K562 (cell line): ENCODE measurements around the gene GLTP. TPM values are rescaled to one million over a fixed set of nuclear protein-coding genes. Genes with fewer than 3 reads are reported as not detected.
A peak's percentile ranks its signal among the peaks of the same experiment; 100 is the strongest.

Experiments
- BRD9 ChIP-seq: fragments of 450-650 bp; IDR thresholded peaks from 2 replicates; pipeline ENCODE4 v1.6.1; 2018; ENCODE audit warnings: low read depth; ENCODE audit not compliant: partially characterized antibody
- CXXC5 ChIP-seq: fragments of 250-450 bp; sonication (Bioruptor Pico); IDR thresholded peaks from 2 replicates; pipeline ENCODE4 v1.8.0; 2022; ENCODE audit warnings: inconsistent platforms, mild to moderate bottlenecking, moderate library complexity
- ETV6 ChIP-seq, 3 experiments: fragments of 150-350 bp in 1 of 3; sonication (generic) in 1 of 3; formaldehyde crosslinking in 1 of 3; IDR thresholded peaks; 2 replicates each; pipeline versions ENCODE4 v1.6.1 to v1.8.0; 2014 to 2022; ENCODE audit warnings: borderline replicate concordance in 2 of 3, low read depth in 2 of 3, antibody characterized with exemption in 1 of 3, low read length in 1 of 3, mild to moderate bottlenecking in 1 of 3, missing genetic modification reagents in 1 of 3
- FOS ChIP-seq: IDR thresholded peaks from 3 replicates; pipeline ENCODE4 v1.6.1; 2011; ENCODE audit not compliant: insufficient read length; ENCODE audit errors: extremely low read depth
- HCFC1 ChIP-seq: IDR thresholded peaks from 2 replicates; pipeline ENCODE4 v1.6.1; 2012; ENCODE audit warnings: low read depth, low read length, improper control_type of control experiment
- HDAC2 ChIP-seq: fragments of 450-650 bp; IDR thresholded peaks from 2 replicates; pipeline ENCODE4 v1.6.1; 2016; ENCODE audit warnings: mild to moderate bottlenecking
- KAT7 ChIP-seq: sonication (generic); formaldehyde crosslinking; IDR thresholded peaks from 2 replicates; pipeline ENCODE4 v1.8.0; 2022; ENCODE audit warnings: missing genetic modification reagents, mild to moderate bottlenecking, borderline replicate concordance
- MECOM ChIP-seq: fragments of 250-450 bp; sonication (Bioruptor Pico); IDR thresholded peaks from 2 replicates; pipeline ENCODE4 v1.8.0; 2022; ENCODE audit warnings: inconsistent platforms
- MLX ChIP-seq, 2 experiments: fragments of 450-650 bp in 1 of 2; sonication (generic) in 1 of 2; formaldehyde crosslinking; conservative IDR thresholded peaks; 2 replicates each; pipeline versions ENCODE4 v1.4.0 to v1.8.1; 2020 to 2022; ENCODE audit warnings: mild to moderate bottlenecking in 1 of 2, missing genetic modification reagents in 1 of 2
- NR2C2 ChIP-seq, 2 experiments: fragments of 200-800 bp in 1 of 2; sonication (Bioruptor generic) in 1 of 2; sonication (generic) in 1 of 2; formaldehyde crosslinking in 1 of 2; IDR thresholded peaks; 2 replicates each; pipeline versions ENCODE4 v1.6.1 to v1.8.0; 2016 to 2022; ENCODE audit warnings: mild to moderate bottlenecking in 1 of 2, missing compliant biosample characterization in 1 of 2, missing genetic modification characterization in 1 of 2, missing genetic modification reagents in 1 of 2
- POLR2A ChIP-seq: fragments of 450-650 bp; conservative IDR thresholded peaks from 2 replicates; pipeline ENCODE4 v1.6.1; 2016
- POU5F1 ChIP-seq: fragments of 150-350 bp; IDR thresholded peaks from 2 replicates; pipeline ENCODE4 v1.6.1; 2014; ENCODE audit warnings: borderline replicate concordance, low read length, low read depth, mild to moderate bottlenecking; ENCODE audit not compliant: partially characterized antibody
- PRMT5 ChIP-seq: sonication (generic); formaldehyde crosslinking; IDR thresholded peaks from 2 replicates; pipeline ENCODE4 v1.5.0; 2020; ENCODE audit warnings: missing genetic modification reagents
- RNF2 ChIP-seq: sonication (generic); IDR thresholded peaks from 2 replicates; pipeline ENCODE4 v1.6.1; 2016
- RUNX1 ChIP-seq: sonication (generic); IDR thresholded peaks from 2 replicates; pipeline ENCODE4 v1.6.1; 2016; ENCODE audit warnings: antibody characterized with exemption, low read depth
- SAFB2 ChIP-seq: fragments of 200-400 bp; formaldehyde crosslinking; IDR thresholded peaks from 2 replicates; pipeline ENCODE4 v1.6.1; 2018; ENCODE audit warnings: borderline replicate concordance, low read length, low read depth, moderate library complexity; ENCODE audit not compliant: severe bottlenecking
- THAP12 ChIP-seq: fragments of 250-450 bp; sonication (Bioruptor Pico); IDR thresholded peaks from 2 replicates; pipeline ENCODE4 v1.9.0; 2021; ENCODE audit warnings: mild to moderate bottlenecking, inconsistent platforms
- YBX1 ChIP-seq: fragments of 450-650 bp; IDR thresholded peaks from 2 replicates; pipeline ENCODE4 v1.7.1; 2016; ENCODE audit warnings: mild to moderate bottlenecking
- YY1 ChIP-seq, 3 experiments: IDR thresholded peaks; 2 replicates each; pipeline ENCODE4 v1.6.1; 2011; ENCODE audit warnings: low read length in 2 of 3, mild to moderate bottlenecking in 2 of 3, moderate library complexity in 2 of 3, borderline replicate concordance in 1 of 3, control low read depth in 1 of 3, low read depth in 1 of 3; ENCODE audit not compliant: insufficient read depth in 3 of 3, insufficient replicate concordance in 2 of 3, control insufficient read depth in 1 of 3, insufficient read length in 1 of 3; ENCODE audit errors: extremely low read depth in 1 of 3
- ZNF354B ChIP-seq: fragments of 250-450 bp; sonication (Bioruptor Pico); IDR thresholded peaks from 2 replicates; pipeline ENCODE4 v1.4.0; 2020
- ZZZ3 ChIP-seq: fragments of 450-650 bp; IDR thresholded peaks from 2 replicates; pipeline ENCODE4 v1.6.1; 2016; ENCODE audit warnings: antibody characterized with exemption, mild to moderate bottlenecking, moderate library complexity
- polyA plus RNA-seq, 8 experiments: library from polyadenylated mRNA; depleted of rRNA in 4 of 8; stranded (reverse) in 5 of 8; unstranded in 3 of 8; fragments of >200 nt; fragmentation: Nextera tagmentation in 2 of 8; fragmentation: Illumina TruSeq in 1 of 8; extraction: Ambion mirVana in 2 of 8; extraction: Trizol in 1 of 8; gene quantifications; 2 replicates each; pipeline versions ENCODE4 v1.2.1 to v1.2.3, GENCODE V29; 2011 to 2014; ENCODE audit warnings: inconsistent platforms in 1 of 8, missing spikeins in 1 of 8
- total RNA-seq, 7 experiments: library from RNA; depleted of rRNA in 6 of 7; stranded (reverse); fragments of >200 nt in 6 of 7; fragmentation: Illumina TruSeq in 2 of 7; extraction: Trizol in 2 of 7; gene quantifications; 2 replicates each; pipeline versions ENCODE4 v1.2.1 to v1.2.3, GENCODE V29; 2011 to 2021; ENCODE audit warnings: low replicate concordance in 1 of 7
- TF ChIP-seq, protein P1 (sequence below): fragments of 450-650 bp; formaldehyde crosslinking; conservative IDR thresholded peaks from 2 replicates; pipeline ENCODE4 v1.4.0; 2022; ENCODE audit warnings: mild to moderate bottlenecking, missing genetic modification characterization

The GLTP gene
- total and polyA plus RNA-seq, 9 of the 15 experiments (the other 6 are each of a cell fraction or from before 2014, with no cell fraction given) = 4.4 to 8.3 (median 6.1) TPM

DNA sequence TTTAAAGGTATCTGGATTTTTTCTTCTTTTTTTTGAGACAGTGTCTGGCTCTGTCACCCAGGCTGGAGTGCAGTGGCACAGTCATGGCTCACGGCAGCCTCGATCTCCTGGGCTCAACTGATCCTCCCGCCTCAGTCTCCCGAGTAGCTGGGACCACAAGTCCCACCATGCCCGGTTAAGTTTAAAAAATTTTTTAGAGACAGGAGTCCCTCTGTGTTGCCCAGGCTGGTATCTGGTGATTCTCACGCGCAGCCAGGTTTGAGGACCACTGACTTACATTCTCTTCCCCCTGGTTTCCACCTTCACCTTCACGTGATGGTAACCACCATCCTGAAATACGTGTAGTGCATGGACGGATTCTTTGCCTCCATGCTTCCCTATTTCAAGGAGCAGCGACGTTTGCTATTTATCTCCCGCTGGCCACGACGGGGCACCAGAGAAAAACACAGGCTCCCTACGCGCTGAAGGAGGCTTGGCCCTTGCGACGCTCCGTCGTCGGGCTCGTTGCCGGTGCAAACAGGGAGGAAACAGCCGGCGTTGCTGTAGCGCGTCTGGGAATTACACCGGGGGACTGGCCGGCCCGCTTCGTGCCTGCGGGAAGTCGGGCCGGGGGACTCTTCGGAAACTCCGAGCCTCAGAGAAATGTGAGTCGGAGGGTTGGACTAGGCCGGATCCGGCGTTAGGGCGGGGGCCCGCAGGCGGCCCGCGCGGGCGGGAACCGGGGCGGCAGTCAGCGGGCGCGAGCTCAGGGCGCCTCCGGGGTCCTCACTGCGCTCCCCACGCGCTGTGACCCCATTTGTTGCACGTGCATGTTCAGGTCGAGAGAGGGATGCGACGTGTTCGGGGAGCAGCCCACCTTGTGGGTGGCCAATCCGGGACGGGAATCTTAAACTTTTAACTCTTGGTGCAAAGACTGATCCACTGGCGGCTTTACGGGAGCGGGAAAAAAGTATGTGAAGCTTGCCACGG lies 19.7 kb upstream of the GLTP start, which contains the start of gene TCHP (continued):
- TF ChIP-seq, protein P1, sequence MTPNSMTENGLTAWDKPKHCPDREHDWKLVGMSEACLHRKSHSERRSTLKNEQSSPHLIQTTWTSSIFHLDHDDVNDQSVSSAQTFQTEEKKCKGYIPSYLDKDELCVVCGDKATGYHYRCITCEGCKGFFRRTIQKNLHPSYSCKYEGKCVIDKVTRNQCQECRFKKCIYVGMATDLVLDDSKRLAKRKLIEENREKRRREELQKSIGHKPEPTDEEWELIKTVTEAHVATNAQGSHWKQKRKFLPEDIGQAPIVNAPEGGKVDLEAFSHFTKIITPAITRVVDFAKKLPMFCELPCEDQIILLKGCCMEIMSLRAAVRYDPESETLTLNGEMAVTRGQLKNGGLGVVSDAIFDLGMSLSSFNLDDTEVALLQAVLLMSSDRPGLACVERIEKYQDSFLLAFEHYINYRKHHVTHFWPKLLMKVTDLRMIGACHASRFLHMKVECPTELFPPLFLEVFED (CRISPR knock-in tag) = no peak
- TF ChIP-seq POLR2A (peak; percentile 77), RNF2 (no peak; the same call in 1 of the 2 replicates), RUNX1 (0 out of 2 replicates have a peak, but pooled peaks have one; percentile 67), ZNF354B (CRISPR knock-in tag) (no peak), BRD9 (peak; percentile 78), YBX1 (no peak), SAFB2 (no peak), FOS (no peak), KAT7 (CRISPR knock-in tag) (no peak; the same call in 1 of the 2 replicates), POU5F1 (peak; percentile 93), CXXC5 (CRISPR knock-in tag) (peak; percentile 88), MLX (CRISPR knock-in tag; conservative IDR thresholded peaks at IDR 0.05) (0 out of 4 replicates have a peak, but pooled peaks of 1 of the 2 experiments have one; percentile 31), ETV6 (IDR thresholded peaks at IDR 0.05; ENCODE audit: borderline replicate concordance in 1 of 2, low read depth in 2 of 2, low read length in 1 of 2) (no peak), ETV6 (CRISPR knock-in tag; IDR thresholded peaks at IDR 0.05; ENCODE audit: borderline replicate concordance) (no peak), HCFC1 (peak; percentile 59), YY1 (IDR thresholded peaks at IDR 0.05; ENCODE audit: borderline replicate concordance in 1 of 3, control insufficient read depth in 1 of 3, extremely low read depth in 1 of 3, insufficient read depth in 3 of 3, insufficient read length in 1 of 3, insufficient replicate concordance in 2 of 3, low read depth in 1 of 3, low read length in 2 of 3) (peak in 1 of 3 experiments; percentile 54), PRMT5 (no peak), THAP12 (CRISPR knock-in tag) (no peak; the same call in 1 of the 2 replicates), NR2C2 (CRISPR knock-in tag; IDR thresholded peaks at IDR 0.05) (no peak), NR2C2 (tag; IDR thresholded peaks at IDR 0.05) (peak; percentile 72), HDAC2 (peak; percentile 61; the same call in 1 of the 2 replicates), ZZZ3 (0 out of 2 replicates have a peak, but pooled peaks have one; percentile 27), MECOM (CRISPR knock-in tag) (no peak)
